Activated T-cell treated with anti-CD3 and anti-CD28 coated beads for 1 hour (primary cell): Measurements from ENCODE around the gene SLC16A1.
"Not testable (repeated sequence)": the region's sequence is repeated elsewhere in the genome, so short reads cannot be mapped to it uniquely, and the experiment has no call there.

Experiments used
- DNase-seq: peaks from one replicate; pipeline ENCODE4 v3.0.0-alpha.2; 2020; ENCODE audit warnings: low read depth

The SLC16A1 gene, protein sequence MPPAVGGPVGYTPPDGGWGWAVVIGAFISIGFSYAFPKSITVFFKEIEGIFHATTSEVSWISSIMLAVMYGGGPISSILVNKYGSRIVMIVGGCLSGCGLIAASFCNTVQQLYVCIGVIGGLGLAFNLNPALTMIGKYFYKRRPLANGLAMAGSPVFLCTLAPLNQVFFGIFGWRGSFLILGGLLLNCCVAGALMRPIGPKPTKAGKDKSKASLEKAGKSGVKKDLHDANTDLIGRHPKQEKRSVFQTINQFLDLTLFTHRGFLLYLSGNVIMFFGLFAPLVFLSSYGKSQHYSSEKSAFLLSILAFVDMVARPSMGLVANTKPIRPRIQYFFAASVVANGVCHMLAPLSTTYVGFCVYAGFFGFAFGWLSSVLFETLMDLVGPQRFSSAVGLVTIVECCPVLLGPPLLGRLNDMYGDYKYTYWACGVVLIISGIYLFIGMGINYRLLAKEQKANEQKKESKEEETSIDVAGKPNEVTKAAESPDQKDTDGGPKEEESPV

GRCh38 chr1:112955773-112956543 lies at the start of gene SLC16A1:
TSS of gene SLC16A1 (minus strand) at chr1:112956196. CDS start at chr1:112929308, 26,888 bp downstream.
- DNase-seq = peak; percentile 83

DNA sequence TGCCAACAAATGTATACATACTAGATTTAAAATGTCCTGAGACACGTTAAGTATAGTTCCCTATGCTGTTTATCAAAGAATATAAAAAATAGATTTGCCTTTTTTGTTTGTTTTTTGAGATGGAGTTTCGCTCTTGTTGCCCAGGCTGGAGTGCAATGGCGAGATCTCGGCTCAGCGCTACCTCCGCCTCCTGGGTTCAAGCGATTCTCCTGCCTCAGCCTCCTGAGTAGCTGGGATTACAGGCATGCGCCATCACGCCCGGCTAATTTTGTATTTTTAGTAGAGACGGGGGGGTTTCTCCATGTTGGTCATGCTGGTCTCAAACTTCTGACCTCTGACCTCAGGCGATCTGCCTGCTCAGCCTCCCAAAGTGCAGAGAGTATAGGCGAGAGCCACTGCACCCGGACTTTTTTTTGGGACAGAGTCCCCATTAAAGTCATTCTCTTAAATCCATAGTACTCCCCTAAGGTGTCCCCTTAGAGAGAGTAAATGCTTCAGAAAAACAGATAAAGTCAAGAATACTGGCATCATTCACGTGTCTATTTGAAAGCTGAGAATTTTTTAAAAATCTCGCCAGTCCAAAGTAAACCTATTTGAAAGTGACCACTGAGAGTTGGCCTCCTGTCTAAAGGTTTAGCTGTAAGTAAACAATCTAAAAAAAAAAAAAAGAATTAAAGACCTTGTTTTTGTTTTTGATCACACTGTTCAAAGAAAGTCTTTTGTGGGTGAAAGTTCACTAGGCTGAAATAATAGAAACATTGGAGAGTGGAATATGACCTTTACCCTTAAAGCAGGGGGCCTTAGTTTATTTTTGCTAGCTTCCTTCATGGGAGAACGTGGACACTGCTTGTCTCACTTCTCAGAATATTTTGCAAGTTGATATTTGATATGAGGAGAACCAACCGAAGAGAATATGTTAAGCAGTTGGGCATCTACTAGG lies 48.0 kb upstream of the SLC16A1 start:
- DNase-seq = no peak

- no peak for DNase-seq
Measured at GRCh38 chr1:113002297-113002696, 46.3 kb upstream of the SLC16A1 start.

DNA sequence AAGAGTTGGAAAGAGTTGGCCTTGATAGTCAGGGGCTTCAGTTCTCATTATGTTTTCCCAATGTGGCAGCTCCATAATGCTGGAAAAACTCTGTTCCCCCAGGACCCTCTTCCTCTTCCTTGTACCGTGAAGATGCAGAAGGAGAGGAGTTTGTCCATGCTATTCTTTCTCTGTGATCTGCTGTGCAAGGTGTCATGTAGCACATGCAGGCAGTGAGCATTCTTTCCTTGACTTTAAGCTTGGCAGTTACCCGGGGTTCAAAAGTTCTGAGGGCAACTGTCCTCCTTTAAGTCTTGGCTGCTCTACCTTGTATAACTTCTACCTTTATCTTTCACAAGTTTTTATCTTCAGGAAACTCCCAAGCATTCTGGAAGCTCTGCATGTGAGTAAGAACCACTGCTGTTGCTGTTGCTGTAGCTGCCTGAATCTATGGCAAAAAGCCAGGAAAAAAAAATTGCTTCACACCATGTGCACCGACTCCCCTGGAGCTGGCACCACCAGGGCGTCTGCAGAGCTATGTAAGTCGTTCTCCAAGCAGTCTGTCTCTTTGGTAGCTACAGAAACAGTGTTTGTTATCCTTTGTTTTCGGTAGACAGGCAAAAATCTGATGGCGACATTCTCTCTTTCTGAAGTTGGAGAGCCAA lies 42.7 kb upstream of the SLC16A1 start:
- DNase-seq = no peak

- no peak for DNase-seq
Measured at GRCh38 chr1:112997781-112998180, 41.8 kb upstream of the SLC16A1 start.

GRCh38 chr1:112995890-112996289 lies 39.9 kb upstream of the SLC16A1 start:
- DNase-seq = no peak

DNA sequence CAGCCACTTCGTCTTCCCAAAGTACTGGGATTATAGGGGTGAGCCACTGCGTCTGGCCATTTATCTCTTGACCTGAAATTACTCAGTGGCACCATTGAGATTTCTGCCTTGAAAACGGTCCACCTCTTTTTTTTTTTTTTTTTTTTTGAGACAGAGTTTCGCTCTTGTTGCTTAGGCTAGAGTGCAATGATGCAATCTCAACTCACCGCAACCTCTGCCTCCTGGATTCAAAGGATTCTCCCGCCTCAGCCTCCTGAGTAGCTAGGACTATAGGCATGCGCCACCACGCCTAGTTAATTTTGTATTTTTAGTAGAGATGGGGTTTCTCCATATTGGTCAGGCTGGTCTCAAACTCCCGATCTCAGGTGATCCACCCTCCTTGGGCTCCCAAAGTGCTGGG lies 39.0 kb upstream of the SLC16A1 start:
- DNase-seq = not testable (repeated sequence)

- no peak for DNase-seq
Measured at GRCh38 chr1:112992780-112993179, 36.8 kb upstream of the SLC16A1 start.

GRCh38 chr1:112991402-112992120 lies 35.6 kb upstream of the SLC16A1 start:
- no peak for DNase-seq

GRCh38 chr1:112990271-112990670 lies 34.3 kb upstream of the SLC16A1 start:
- DNase-seq = no peak

- DNase-seq = no peak
Measured at GRCh38 chr1:112988367-112988766, 32.4 kb upstream of the SLC16A1 start.

DNA sequence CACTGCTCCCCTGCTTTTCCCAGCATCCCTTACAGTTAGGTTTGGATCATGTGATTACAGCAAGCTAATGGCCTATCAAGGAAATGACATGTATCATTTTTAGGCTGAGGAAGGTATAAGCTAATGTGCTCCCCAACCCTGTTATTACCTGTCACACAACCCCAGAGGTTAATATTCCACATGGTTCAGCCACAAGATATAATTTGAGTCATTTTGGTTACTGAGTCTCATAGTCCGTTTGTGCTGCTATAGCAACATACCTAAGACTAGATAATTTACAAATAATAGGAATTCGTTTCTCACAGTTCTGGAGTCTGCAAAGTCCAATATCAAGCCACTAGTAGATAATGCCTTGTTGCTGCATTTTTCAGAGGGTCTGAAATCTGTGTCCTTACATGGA lies 29.1 kb upstream of the SLC16A1 start:
- DNase-seq = no peak

DNA sequence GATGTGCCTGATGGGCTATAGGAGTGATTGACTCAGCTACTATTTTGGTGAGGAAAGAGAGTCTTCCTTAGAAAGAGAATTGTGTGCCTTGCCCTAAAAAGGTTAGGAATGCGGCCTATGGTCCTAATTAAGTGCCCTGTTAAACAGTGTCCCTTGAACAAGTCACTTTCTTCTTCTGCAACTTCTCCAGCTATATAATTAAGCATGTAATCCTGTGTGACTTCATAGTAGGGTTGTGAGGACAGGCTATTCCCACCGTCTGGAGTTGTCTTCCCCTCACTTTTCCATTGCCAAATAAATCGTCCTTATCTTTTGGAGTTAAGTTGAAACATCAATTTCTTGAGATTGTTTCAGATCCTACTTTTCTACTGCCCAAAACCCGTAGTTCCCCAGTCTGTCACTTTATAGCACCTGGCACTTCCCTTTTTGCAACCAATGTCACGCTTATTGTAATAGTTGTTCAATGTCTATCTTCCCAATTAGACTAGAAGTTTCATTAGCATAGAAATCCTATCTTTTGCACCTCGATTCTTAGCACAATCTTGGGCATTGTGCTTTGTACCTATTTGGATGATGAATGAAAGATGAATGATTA lies 27.6 kb upstream of the SLC16A1 start:
- DNase-seq = no peak

DNA sequence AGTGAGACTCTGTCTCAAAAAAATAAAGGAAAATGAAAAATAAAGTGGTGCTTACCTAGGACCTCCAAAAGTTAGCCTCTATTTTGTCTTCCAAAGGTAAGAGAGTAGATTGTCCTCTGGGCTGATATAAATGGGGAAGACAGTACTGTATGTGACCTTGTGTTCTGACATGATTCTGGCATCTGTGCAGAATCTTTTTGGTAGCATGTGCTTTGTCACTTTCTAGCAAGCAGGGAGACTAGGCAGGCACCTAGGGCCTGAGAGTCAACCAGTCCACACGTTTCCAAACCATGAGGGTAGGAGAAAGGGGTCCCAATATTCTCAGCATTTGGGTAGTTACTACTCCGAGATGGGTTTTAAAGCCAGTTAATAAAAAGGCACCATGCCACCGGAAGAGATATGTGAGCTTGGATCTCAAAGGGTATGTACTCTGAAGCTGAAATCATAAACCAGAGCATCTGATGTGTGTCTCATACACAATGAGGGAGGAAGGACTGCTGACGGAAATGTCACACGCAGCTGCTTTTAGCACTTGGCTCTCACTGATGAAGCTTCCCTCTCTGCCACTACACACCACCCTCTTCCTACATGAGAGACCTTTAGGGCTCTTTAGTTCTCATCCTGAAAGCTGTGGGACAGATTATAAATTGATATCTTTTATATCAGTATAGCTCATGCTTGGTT lies 27.0 kb upstream of the SLC16A1 start:
- DNase-seq = no peak

GRCh38 chr1:112982328-112982727 lies 26.3 kb upstream of the SLC16A1 start:
- no peak for DNase-seq

- DNase-seq = not testable (repeated sequence)
Measured at GRCh38 chr1:112981834-112982233, 25.8 kb upstream of the SLC16A1 start.

DNA sequence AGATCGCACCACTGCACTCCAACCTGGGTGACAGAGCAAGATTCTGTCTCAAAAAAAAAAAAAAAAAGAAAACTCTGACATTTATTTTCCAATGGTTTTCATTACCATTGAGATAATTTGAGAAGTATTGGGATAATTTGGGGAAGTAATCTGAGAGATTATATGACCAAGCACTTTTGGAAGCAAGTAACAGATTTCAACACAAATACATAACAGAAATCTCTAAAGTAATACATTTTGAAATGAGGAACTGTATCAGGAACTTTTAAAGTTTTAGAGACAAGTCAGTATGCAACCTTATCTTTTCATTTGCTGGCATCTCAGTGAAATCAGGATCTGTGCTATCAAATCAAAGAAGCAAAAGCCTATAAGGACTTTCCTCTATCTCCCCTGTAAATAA lies 25.4 kb upstream of the SLC16A1 start:
- no peak for DNase-seq

DNA sequence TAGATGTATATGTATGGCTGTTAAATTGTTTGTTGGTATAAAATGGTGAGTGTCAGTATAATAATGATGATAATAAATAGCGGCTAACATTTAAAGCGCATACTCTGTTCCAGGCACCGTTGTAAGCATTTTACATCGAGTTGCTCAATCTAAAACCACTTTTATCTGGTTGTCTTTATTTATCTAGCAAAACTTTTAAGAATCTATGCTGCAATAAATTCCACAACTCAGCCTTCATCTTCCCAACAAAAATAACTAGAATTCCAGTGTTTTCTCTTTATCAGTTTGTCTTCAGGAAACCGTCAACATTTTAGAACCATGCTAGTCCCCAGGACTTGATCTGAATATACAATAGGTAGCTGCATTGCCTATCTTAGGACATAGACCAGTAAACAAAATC lies 19.3 kb upstream of the SLC16A1 start:
- no peak for DNase-seq

GRCh38 chr1:112974646-112975045 lies 18.6 kb upstream of the SLC16A1 start:
- no peak for DNase-seq

GRCh38 chr1:112973788-112974187 lies 17.8 kb upstream of the SLC16A1 start:
- DNase-seq = no peak
